HG02943 (cell line): ENCODE results near the gene SAMD11.
"Not testable (repeated sequence)": the region's sequence is repeated elsewhere in the genome, so short reads cannot be mapped to it uniquely, and the experiment has no call there.

Experiments
- ATAC-seq: cut with Tn5 transposase; IDR thresholded peaks from one replicate; pipeline ENCODE4 v1.9.1; 2021; ENCODE audit warnings: mild to moderate bottlenecking, low read depth, moderate library complexity; ENCODE audit not compliant: unreplicated experiment

The SAMD11 gene

GRCh38 chr1:972726-973458, 49.2 kb downstream of the SAMD11 start:
- ATAC-seq, result no peak

- no peak for ATAC-seq
Observed at GRCh38 chr1:973459-974292, 50.0 kb downstream of the SAMD11 start.

GRCh38 chr1:974293-974640, 50.5 kb downstream of the SAMD11 start:
- ATAC-seq, result no peak

DNA sequence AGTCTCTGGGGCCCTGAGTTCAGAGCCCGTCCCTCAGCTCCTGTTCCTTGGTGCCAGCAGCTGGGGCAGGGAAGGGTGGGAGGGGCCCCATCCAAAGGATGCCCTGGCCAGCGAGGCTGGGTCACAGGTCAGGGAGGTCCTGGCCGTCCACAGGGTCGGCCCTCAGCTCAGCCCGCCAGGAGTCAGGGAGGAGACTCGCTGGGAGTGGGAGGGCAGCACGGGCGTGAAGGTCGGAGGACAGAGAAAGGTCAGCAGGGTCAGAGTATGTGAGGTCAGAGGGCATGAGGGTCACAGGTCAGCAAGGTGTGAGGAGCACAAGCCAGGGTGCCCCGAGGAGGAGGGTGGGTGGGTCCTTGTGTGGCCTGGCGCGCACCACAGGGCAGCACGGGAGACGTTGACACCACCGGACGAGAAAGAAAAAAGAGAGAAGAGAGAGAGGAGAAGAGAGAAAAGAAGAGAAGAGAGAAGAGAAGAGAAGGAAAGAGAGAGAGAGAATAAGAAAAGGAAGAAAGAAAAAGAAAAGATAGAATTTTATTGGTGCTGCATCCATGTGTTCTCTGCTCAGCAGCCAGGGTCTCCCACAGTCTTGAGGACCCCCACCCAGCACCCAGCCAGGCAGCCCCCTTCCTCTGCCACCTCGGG, 51.1 kb downstream of the SAMD11 start:
- no peak for ATAC-seq

DNA sequence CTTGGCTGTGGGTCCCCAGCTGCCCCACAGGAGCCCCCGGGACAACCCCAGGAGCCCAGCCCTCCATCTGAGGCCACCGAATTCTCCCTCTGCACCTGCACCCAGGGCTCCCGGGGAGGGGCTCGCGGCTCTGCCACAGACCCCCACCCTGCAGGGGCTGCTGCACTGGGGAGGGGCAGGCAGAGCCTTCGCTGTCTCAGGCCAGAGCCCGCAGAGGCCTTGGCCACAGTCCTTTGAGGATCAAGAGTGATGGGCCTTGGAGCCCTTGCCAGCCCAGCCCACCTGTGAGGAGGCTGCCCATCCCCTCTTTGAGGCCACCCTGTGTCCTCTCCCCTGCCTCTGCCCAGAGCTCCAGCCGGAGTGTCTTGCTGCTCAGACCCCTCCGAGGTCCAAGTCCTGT, 51.6 kb downstream of the SAMD11 start:
- no peak for ATAC-seq

DNA sequence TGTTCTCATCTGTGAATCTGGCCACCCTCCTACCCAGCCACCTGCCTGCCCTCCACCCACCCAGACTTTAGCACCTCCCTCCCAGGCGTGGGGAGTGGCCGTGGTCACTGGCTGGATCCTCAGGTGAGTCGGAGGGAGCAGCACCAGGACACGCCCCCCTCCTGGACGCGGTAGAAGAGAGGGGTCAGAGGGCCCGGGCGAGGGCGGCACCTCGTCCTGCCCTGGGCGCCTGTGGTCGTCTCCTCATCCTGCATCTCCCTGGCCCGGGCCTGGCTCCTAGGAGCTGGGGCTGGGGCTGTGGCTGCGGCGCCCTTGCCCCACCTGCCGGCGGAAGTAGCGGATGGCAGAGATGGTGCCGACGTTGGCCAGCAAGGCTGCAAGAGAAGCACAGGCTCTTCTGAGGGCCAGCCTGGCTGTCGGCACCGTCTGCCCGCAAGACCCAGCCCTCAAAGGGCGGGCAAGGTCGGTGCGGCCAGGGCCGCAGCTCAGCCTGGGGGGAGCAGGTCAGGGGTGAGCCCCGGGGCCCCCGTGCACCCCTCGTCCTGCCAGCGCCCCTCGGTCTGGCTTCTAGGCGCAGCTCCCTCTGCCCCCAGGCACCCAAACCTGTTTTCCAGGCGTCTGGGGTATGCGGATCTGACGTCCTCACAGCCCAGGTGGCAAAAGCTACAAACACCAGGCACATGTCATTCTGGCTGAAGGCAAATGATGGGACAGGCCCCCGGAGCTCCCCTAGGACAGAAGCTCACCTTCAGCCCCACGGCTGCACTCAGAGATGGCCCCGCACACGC, 52.4 kb downstream of the SAMD11 start:
- ATAC-seq, result no peak

- ATAC-seq, result not testable (repeated sequence)
Observed at GRCh38 chr1:976791-977190, 53.1 kb downstream of the SAMD11 start.

GRCh38 chr1:978069-978834, 54.5 kb downstream of the SAMD11 start:
- no peak for ATAC-seq

GRCh38 chr1:978835-979743, 55.4 kb downstream of the SAMD11 start:
- no peak for ATAC-seq

DNA sequence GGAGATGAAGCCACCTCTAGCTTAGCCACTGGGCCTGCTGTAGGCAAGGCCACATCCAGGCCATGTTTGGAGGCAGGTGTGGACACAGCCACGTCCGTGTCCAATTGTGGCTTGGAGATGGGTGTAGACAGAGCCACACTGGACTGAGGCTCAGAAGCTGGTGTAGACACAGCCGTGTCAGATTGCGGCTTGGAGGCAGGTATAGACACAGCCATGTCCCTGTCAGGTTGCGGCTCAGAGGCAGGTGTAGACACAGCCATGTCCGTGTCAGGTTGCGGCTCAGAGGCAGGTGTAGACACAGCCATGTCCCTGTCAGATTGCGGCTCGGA, 56.0 kb downstream of the SAMD11 start:
- ATAC-seq, result no peak

DNA sequence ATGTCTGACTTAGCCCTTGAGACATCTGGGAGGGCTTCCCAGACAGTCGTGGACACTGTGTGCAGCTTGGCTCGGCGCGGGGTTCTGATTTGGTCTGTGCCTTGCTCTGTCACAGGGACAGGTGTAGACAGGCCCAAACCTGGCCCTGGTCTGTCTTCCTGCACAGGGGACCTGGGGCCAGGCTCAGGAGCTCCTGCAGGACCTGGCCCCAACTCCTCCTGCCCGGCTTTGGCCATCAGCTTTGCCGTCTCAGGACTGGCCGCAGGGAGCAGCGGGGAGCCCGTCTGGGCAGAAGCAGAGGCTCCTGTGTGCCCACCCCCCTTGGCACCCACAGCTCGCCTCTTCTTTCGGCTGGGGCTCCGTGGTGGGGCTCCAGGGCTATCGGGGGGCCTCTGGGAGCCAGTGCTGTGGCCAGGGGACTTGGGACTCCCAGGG, 56.4 kb downstream of the SAMD11 start:
- ATAC-seq, result no peak

DNA sequence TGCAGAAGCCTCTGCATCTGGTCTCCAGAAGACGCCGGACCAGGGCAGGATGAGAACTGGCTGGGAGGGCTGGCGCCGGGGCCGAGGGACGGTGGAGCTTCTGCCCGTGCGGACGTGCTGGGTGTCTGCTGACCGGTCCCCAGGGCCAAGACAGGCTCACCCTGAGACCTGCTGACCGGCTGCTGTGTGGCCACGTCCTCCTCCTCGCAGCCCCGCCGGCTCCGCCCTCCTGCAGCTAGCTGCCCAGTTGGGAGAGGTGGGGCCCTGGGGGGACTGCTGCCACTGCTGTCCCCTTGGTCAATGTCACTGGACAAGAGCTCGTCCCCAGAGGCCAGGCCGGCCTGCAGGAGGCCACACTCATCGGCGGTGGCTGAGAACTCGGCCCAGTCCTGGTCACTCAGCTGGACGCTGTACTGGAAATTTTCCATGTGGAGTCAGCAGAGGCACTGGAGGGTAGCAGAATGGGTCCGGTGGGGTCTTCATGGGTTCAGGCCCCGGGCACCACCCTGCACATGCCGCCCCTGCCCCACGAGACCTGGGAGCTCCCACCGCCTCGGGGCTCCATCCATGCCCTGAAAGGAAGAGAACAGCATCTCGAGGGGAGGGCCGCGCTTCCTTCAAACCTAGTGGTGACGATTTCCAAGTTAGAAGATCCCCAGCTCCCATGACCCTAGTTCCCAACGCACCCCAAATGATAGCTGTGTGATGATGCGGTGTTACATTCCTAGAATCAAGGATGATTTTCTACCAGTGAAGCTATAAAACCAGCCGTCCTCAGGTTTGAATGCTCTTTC, 57.1 kb downstream of the SAMD11 start:
- ATAC-seq, result no peak

GRCh38 chr1:981491-981954, 57.8 kb downstream of the SAMD11 start:
- no peak for ATAC-seq

GRCh38 chr1:981955-982558, 58.3 kb downstream of the SAMD11 start, which contains the start of gene PERM1:
Gene PERM1 (minus strand): TSS chr1:982093. CDS start chr1:981029, 1,064 bp downstream.
- ATAC-seq, result no peak

DNA sequence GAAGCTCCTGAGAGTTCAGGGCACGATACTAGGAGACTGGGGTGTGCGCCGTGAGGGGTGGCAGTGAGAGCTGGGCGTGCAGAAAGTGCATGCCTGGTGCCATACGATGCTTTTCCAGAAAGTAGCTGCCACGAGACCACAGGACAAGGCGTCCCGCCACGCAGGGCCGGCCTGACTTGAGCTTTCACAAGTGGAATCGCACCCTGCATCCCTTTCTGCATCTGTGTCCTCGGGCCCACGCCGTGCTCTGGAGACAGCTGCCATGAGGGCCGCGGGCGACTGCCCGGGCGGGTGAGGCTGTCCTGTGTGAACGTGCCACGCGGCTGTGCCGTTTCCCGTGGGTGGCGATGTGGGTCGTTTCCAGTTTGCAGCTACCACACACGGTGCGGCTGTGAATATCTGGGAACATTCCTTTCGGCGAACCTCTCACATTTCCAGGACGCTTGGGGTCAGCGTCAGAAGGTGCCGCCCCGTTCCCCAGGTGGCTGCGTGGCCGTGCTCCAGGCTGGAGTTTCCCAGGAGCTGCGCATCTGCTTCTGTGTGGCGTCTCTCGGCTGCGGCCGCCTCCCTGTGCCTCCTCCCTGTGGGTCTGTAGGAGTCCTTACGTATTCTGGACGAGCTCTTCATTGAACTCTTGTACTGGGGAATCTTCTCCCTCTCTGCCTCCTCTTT, 59.2 kb downstream of the SAMD11 start:
- ATAC-seq, result no peak

DNA sequence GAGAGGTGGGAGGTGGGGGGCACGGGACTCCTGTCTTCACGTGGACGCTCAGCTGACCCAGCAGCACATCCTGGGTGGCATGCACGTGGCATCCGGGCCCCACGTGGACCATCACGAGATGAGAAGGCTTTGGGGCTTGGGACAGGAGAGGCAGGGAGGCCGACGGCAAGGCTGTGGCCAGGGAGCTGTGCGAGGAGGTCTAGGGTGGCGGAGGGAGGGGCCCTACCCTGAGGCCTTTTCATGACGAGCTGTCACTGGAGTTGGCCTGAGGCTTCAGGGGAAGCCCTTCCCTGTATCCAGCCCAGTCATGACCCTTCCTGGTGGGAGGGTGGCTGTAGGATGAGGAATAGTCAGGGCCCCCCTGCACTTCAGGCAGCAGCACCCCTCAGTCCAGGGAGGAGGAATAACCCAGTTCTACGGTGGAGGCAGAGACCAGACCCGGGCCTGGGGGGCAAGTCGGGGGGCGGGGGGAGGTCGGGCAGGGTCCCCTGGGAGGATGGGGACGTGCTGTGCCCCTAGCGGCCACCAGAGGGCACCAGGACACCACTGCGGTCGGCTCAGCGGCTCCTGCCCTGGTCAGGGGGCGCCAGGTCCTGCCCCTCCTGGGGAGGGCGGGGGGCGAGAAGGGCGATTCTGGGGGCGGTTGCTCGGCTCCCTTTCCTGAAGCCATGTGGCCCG, 60.2 kb downstream of the SAMD11 start:
- no peak for ATAC-seq

DNA sequence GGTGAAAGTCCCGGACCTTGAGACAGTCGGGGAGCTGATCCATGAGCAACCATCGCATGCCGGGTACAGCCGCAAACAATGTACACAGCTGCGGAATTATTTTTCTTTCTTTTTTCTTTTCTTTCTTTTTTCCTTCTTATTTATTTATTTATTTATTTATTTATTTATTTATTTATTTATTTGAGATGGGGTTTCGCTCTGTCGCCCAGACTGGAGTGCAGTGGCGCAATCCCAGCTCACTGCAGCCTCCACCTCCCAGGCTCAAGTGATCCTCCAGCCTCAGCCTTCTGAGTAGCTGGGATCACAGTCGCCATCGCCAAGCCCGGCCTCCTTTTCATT, 60.7 kb downstream of the SAMD11 start:
- ATAC-seq, result no peak
